Effector memory CD4-positive, alpha-beta T cell (primary cell): Measurements from ENCODE around the gene CAPN1.

ENCODE experiments used
- DNase-seq, 3 donors: peaks; one replicate each; pipeline ENCODE4 v3.0.0-alpha.2; 2020
- H3K27ac ChIP-seq: 2 replicates; pipeline ENCODE4 v1.7.0; 2013; ENCODE audit warnings: mild to moderate bottlenecking, low read length, moderate library complexity; ENCODE audit not compliant: insufficient read depth, poor library complexity, severe bottlenecking
- H3K27me3 ChIP-seq: replicated peaks from 2 replicates; pipeline ENCODE4 v1.7.0; 2013; ENCODE audit warnings: mild to moderate bottlenecking, low read length; ENCODE audit not compliant: insufficient read depth, control insufficient read depth, poor library complexity, severe bottlenecking
- H3K36me3 ChIP-seq: 2 replicates; pipeline ENCODE4 v1.7.0; 2013; ENCODE audit warnings: mild to moderate bottlenecking, low read length, moderate library complexity; ENCODE audit not compliant: control insufficient read depth, insufficient read depth
- H3K4me1 ChIP-seq: 2 replicates; pipeline ENCODE4 v1.7.0; 2013; ENCODE audit warnings: low read length, mild to moderate bottlenecking; ENCODE audit not compliant: control insufficient read depth, insufficient read depth, poor library complexity, severe bottlenecking
- H3K4me3 ChIP-seq: 2 replicates; pipeline ENCODE4 v1.7.0; 2013; ENCODE audit warnings: low read length, low read depth, mild to moderate bottlenecking; ENCODE audit not compliant: insufficient read depth, poor library complexity, severe bottlenecking
- H3K9me3 ChIP-seq: 2 replicates; pipeline ENCODE4 v1.7.0; 2013; ENCODE audit warnings: mild to moderate bottlenecking, low read length, moderate library complexity; ENCODE audit not compliant: control insufficient read depth

CAPN1 gene

DNA sequence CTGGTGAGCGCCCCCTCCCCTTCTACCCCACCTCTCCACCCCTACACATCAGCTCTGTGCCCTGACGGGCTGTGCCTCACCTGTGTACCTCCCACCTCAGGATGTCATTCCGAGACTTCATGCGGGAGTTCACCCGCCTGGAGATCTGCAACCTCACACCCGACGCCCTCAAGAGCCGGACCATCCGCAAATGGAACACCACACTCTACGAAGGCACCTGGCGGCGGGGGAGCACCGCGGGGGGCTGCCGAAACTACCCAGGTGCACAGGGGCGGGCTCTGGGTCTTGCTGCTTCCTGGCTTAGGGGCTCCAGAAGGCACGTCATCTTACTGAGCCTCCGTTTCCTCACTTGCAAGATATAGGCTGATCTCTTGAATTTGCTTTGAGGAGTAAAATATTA, 6.8 kb downstream of the CAPN1 start:
- Histone ChIP-seq H3K9me3 (no peaks in the 10 kb centered on the region), H3K27me3 (no peaks in the 10 kb centered on the region), H3K4me3 (no peak overlapping the region), H3K4me1 (no peaks in the 10 kb centered on the region), H3K36me3 (peaks cover 62% of the 10 kb centered on the region), H3K27ac (no peak overlapping the region)
- no peak for DNase-seq

DNA sequence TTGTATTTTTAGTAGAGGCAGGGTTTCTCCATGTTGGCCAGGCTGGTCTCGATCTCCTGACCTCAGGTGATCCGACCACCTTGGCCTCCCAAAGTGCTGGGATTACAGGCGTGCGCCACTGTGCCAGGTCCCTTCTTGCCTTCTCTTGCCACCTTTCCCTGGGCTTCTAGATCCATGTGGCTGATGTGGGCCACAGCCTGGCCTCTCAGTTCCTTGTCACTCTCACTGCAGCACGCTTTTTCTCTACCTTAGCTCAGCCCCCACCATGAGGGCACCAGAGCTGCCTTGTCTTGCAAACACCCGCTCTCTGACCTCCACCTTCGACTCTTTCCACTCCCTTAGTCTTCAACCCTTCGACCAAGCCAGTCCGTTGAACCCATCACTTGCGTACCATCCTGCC, 7.5 kb downstream of the CAPN1 start:
- Histone ChIP-seq H3K36me3 (peaks cover 58% of the 10 kb centered on the region), H3K4me1 (no peaks in the 10 kb centered on the region), H3K4me3 (no peak overlapping the region), H3K27ac (no peak overlapping the region), H3K27me3 (no peaks in the 10 kb centered on the region), H3K9me3 (no peaks in the 10 kb centered on the region)
- DNase-seq, result no peak

DNA sequence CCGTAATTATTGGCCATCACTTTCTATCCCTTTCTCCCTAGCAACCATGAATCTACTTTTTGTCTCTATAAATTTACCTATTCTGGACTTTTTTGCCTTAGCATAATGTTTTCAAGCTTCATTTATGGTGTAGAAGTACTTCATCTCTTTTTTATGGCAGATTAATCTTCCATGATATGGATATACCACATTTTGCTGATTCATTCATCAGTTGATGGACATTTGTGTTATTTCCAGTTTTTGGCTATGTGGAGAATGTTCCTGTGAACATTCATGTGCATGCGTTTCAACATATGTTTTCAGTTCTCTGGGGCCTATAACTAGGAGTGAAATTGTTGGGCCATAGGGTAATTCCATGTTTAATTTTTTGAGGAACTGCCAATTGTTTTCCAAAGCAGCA, 12.8 kb downstream of the CAPN1 start:
- no peak for DNase-seq
- Histone ChIP-seq H3K27me3 (no peaks in the 10 kb centered on the region), H3K4me3 (no peak overlapping the region), H3K27ac (no peak overlapping the region), H3K36me3 (peaks cover 39% of the 10 kb centered on the region), H3K4me1 (no peaks in the 10 kb centered on the region), H3K9me3 (no peaks in the 10 kb centered on the region)

DNA sequence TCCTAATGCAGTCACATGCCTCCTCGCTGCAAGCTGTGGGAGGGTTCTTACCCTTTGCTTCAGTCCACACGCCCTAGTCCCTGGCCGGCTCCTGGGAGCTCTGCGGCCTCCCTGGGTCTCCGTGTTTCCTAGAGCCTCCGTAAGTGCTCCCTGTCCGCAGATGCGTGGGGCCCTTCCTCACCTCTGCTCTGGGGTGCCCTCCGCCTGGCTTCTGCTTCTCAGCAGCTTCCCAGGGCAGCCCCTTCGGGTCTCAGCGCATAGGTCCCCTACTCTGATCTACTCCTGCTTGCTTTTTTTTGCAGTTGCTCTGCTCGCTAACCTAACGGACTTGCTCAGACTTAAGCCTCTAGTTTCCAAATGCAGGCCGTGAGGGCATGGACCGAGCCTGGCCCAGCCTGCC, 22.4 kb downstream of the CAPN1 start:
- Histone ChIP-seq H3K4me3 (no peak overlapping the region), H3K9me3 (no peaks in the 10 kb centered on the region), H3K4me1 (no peaks in the 10 kb centered on the region), H3K36me3 (peaks cover 37% of the 10 kb centered on the region), H3K27me3 (no peaks in the 10 kb centered on the region), H3K27ac (no peak overlapping the region)
- DNase-seq, result no peak

DNA sequence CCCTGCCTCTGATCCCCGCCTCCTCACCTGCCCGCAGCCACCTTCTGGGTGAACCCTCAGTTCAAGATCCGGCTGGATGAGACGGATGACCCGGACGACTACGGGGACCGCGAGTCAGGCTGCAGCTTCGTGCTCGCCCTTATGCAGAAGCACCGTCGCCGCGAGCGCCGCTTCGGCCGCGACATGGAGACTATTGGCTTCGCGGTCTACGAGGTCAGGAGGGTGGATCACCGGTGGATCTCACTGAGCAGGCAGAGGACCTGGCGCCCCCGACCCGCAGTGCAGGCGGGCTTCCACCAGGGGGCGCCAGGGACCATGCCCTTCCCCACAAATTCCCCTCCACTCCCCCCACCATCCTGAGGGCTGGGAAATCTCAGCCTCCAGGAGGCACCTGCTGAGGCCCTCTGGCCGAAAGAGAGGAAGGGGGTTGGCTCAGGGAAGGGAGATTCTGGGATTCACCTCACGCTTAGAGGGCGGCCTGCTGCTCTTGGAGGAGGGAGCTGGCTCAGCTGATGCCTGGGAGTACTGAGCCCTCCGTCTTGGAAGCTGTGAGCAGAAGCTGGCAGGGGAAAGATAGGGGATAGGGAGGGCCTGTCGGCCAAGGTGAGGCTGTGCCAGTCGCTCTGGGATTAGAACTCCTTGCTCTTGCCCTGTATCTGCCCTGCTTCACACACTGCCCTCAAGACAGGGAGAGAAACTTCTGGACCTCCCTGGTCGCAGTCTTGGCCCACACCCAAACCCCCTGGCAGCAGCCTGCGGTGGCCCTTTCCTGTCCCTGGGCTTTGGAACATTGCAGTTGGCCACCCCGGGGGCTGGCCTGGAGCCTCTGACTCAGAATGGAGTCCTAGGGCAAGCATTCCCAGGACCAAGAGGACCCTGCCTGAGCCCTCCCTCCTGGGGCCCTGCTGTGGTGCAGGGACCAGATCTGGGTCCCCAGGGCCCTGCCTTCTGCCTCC, 23.2 kb downstream of the CAPN1 start:
- Histone ChIP-seq H3K27ac (no peak overlapping the region), H3K27me3 (no peaks in the 10 kb centered on the region), H3K9me3 (no peaks in the 10 kb centered on the region), H3K4me1 (no peaks in the 10 kb centered on the region), H3K4me3 (no peak overlapping the region), H3K36me3 (peaks cover 44% of the 10 kb centered on the region)
- DNase-seq, result peak; percentile 13 to 38 (median 19)

DNA sequence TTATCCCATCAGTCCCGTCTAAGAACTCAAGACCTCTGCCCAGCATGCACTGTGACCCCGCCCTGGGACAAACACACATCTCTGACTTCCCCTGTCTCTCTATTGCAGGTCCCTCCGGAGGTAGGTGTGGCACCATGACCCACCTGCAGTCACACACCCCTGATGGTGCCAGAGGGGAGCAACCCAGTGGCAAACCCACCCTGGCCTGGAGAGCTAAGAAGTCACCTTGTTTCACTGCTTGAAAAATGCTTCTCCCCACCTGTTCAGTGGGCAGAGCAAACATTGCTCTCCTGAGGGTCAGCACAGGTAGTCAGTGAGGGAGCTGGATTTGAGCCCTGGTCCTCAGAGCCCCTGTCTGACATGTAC, 23.9 kb downstream of the CAPN1 start:
- Histone ChIP-seq H3K36me3 (peaks cover 50% of the 10 kb centered on the region), H3K4me3 (no peak overlapping the region)
- DNase-seq, result no peak

DNA sequence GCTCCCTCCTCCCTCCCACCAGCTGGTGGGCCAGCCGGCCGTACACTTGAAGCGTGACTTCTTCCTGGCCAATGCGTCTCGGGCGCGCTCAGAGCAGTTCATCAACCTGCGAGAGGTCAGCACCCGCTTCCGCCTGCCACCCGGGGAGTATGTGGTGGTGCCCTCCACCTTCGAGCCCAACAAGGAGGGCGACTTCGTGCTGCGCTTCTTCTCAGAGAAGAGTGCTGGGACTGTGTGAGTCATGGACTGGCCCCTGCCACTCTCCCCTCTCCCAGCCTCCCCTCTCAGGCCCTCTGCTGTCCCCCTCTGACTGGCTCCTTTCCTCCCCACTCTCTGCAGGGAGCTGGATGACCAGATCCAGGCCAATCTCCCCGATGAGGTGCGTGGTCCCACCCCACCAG, 24.7 kb downstream of the CAPN1 start:
- Histone ChIP-seq H3K4me1 (no peaks in the 10 kb centered on the region), H3K27me3 (no peaks in the 10 kb centered on the region), H3K9me3 (no peaks in the 10 kb centered on the region), H3K4me3 (no peak overlapping the region), H3K27ac (no peak overlapping the region), H3K36me3 (peaks cover 59% of the 10 kb centered on the region)
- no peak for DNase-seq

More for the DNA sequence above, 23.9 kb downstream of the CAPN1 start:
- no peaks in the 10 kb centered on the region for H3K4me1 ChIP-seq
- H3K27ac ChIP-seq, result no peak overlapping the region
- no peaks in the 10 kb centered on the region for H3K9me3 ChIP-seq
- H3K27me3 ChIP-seq, result no peaks in the 10 kb centered on the region

DNA sequence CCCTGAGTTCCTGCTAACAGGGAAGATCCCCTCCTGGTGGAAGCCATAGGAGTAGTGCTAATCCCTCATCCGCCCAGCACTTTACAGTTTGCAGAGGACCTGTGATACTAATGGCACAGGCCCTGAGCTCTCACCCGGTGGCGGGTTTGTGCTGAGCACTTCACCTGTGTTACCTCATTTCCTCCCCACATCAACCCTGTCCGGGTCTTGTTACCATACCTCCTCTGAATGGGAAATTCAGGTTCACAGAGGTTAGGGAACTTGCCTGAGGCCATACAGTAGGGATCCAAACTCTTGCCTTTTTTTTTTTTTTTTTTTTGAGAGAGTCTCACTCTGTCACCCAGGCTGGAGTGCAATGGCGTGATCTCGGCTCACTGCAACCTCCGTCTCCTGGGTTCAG, 25.2 kb downstream of the CAPN1 start:
- no peak overlapping the region for H3K27ac ChIP-seq
- no peak overlapping the region for H3K4me3 ChIP-seq
- H3K36me3 ChIP-seq, result peaks cover 63% of the 10 kb centered on the region
- no peaks in the 10 kb centered on the region for H3K27me3 ChIP-seq
- no peak for DNase-seq
- no peaks in the 10 kb centered on the region for H3K4me1 ChIP-seq
- no peaks in the 10 kb centered on the region for H3K9me3 ChIP-seq

DNA sequence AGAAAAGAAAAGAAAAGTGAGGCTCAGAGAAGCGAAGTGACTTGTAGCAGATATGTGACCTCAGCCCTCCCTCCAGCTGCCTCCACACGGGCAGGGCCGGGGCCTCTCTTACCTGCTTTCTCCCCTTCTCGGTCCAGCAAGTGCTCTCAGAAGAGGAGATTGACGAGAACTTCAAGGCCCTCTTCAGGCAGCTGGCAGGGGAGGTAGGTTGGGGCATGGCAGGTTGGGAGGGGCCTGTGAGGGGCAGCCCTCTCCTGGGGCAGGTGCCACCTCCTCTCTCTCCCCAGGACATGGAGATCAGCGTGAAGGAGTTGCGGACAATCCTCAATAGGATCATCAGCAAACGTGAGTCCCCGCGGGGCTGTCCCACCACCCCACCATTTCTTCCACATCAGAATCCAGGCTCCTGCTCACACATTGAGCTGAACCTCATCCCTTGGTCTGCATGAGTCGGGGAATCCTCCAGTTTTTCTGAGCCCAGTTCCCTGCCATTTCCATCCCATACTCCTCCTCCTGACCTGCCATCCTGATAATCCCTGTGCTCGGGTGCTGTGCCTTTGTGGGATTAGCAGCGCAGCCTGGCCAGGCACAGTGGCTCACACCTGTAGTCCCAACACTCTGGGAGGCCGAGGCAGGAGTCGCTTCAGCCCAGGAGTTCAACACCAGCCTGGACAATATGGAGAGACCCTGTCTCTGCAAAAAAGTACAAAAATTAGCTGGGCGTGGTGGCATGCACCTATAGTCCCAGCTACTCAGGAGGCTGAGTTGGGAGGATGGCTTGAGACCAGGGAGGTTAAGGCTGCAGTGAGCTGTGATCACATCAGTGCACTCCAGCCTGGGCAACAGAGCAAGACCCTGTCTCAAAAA, 26.4 kb downstream of the CAPN1 start:
- DNase-seq, result no peak
- Histone ChIP-seq H3K4me1 (no peaks in the 10 kb centered on the region), H3K27me3 (no peaks in the 10 kb centered on the region), H3K36me3 (peaks cover 63% of the 10 kb centered on the region), H3K27ac (no peak overlapping the region), H3K9me3 (no peaks in the 10 kb centered on the region), H3K4me3 (no peak overlapping the region)
